Measurements from ENCODE around the gene PARVA. TPM values are rescaled to one million over a fixed set of nuclear protein-coding genes. Genes with fewer than 3 reads are reported as not detected.

PARVA gene
- total RNA-seq, 4 donors from 2014 or later: 10.0 to 25.0 (median 14.2) TPM

DNA sequence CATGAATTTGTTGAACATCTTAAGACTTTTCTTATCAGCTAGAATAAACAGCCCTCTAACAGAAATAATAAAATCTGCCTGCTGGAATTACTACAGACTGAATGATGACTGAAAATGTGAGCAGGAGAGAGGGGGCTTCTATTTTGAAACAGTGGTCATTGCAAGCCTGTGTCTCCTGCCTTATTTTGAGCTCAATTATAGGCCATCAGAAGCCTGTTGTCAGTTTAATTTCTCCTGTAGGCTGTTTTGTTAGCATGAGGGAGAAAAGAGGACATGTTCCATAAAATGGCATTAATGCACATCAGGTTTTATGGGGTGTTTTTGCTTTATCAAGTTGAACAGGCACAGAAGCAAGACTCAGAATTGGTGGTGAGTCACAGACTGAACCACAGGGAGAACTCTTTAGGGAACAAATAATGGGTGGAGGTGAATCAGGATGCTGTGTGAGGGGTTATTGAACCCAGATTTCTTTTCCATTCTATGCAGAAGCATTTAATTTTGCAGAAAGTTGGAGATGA, 129.1 kb downstream of the PARVA start:
- DNase-seq (ENCODE audit: low spot score in 2 of 2): no peak
- intact Hi-C loops (cut with DNase I; ENCODE audit: low total_unique reads): no loop called here
- H3K4me3 ChIP-seq (ENCODE audit: low read depth, poor library complexity, severe bottlenecking): no peak overlapping the region
- TF ChIP-seq, protein P1, sequence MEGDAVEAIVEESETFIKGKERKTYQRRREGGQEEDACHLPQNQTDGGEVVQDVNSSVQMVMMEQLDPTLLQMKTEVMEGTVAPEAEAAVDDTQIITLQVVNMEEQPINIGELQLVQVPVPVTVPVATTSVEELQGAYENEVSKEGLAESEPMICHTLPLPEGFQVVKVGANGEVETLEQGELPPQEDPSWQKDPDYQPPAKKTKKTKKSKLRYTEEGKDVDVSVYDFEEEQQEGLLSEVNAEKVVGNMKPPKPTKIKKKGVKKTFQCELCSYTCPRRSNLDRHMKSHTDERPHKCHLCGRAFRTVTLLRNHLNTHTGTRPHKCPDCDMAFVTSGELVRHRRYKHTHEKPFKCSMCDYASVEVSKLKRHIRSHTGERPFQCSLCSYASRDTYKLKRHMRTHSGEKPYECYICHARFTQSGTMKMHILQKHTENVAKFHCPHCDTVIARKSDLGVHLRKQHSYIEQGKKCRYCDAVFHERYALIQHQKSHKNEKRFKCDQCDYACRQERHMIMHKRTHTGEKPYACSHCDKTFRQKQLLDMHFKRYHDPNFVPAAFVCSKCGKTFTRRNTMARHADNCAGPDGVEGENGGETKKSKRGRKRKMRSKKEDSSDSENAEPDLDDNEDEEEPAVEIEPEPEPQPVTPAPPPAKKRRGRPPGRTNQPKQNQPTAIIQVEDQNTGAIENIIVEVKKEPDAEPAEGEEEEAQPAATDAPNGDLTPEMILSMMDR (IDR thresholded peaks at IDR 0.05): no peak
- no peak for TF ChIP-seq POLR2A (IDR thresholded peaks at IDR 0.05)

DNA sequence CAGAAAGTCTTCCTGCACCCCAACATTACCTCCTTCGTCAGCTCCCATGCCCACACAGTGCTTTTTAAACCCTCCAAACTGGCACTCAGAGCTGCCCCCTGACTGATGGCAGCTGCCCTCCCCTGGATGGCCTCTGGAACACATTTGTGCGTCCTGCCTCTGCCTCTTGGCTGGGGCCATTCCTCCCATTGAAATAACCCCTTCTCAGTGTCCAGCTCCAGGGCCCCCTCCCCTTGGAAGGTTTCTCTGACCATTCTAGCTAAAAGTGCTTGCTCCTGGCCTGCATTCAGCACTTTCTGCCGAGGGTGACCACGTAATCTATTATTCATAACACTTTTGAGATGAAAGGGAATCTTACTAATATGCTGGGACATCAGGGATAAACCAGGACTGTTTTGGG, 130.0 kb downstream of the PARVA start:
- intact Hi-C loops (cut with DNase I; ENCODE audit: low total_unique reads): no loop called here
- WGBS, 2 donors: 80 to 90% methylated on average over 4 of the region's 4 CpGs
- TF ChIP-seq POLR2A (IDR thresholded peaks at IDR 0.05): no peak
- TF ChIP-seq, protein P1 (IDR thresholded peaks at IDR 0.05): no peak
- H3K4me3 ChIP-seq (ENCODE audit: low read depth, poor library complexity, severe bottlenecking): no peak overlapping the region
- DNase-seq (ENCODE audit: low spot score in 2 of 2): no peak

DNA sequence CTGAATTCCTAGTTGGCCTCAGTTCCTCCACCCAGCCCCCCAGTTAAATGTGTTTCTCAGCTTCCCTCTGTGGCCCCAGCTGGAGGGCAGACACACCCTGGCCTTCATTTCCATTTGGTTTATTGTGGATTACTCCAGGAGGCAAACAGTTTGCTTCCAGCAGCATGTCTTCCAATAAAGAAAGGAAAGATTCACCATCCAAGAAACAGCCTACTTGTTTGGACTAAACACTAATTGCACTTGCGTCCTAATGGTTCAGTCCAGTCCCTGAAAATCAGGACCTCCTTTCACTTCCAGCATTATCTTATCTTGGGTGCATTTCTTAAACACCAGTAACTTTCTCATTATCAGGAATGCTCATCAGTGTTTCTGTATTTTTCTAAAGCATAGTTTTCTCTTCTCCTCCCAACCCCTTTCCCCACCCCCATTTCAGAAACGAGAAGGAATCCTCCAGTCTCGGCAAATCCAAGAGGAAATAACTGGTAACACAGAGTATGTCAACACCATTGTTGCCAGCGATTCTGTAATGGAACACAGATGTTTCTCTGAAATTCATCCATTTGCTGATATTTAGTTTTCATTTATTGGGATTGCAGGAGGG, 130.9 kb downstream of the PARVA start:
- no peak overlapping the region for H3K4me3 ChIP-seq (ENCODE audit: low read depth, poor library complexity, severe bottlenecking)
- peak in 1 of 2 donors; percentile 31 for DNase-seq (ENCODE audit: low spot score in 2 of 2)
- intact Hi-C loops (cut with DNase I; ENCODE audit: low total_unique reads): no loop called here
- TF ChIP-seq, protein P1 (IDR thresholded peaks at IDR 0.05): no peak
- TF ChIP-seq POLR2A (IDR thresholded peaks at IDR 0.05): no peak
- WGBS, 2 donors: 44 to 45% methylated on average over 4 of the region's 4 CpGs

DNA sequence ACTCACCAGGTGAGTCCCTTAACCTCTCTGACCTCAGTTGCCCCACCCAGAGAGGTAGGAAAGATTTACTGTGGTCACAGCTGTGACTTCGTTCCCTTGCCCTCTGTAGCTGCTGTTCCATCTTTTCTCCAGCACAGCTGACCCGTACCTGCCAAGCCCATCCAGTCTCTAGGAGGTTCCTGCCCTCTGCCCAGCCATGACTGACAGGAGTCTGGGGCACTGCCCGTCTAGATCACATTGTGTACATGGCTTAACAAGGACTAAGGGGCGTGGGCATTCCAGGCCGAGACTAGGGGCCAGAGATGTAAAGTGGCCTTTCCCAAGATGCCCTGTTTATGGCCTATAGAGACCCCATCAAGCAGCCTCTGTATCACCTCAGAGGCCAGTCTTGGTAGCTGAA, 132.0 kb downstream of the PARVA start:
- 95 to 96% methylated on average over 5 of the region's 5 CpGs for WGBS, 2 donors
- DNase-seq (ENCODE audit: low spot score in 2 of 2): no peak
- H3K4me3 ChIP-seq (ENCODE audit: low read depth, poor library complexity, severe bottlenecking): no peak overlapping the region
- intact Hi-C loops (cut with DNase I; ENCODE audit: low total_unique reads): no loop called here
- TF ChIP-seq POLR2A (IDR thresholded peaks at IDR 0.05): no peak

DNA sequence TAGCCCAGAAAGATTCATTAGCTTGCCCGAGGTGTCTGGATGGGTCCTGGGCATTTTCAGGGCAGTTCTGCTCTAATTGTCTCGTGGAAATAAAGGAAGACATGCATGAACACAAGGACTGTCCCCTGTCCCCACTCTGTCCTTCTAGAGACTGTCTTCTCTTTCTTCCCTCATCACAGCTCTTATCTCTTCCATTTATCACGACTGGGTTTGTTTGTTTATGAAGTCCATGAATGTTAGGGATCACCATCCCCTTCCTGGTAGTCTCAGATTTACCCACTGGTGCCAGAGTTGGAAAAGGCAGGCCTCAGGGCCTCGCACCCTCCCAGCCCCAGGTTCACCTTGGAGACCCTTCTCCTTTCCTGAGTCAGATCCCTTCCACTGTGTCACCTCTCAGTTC, 134.8 kb downstream of the PARVA start:
- 87 to 89% methylated on average over 4 of the region's 4 CpGs for WGBS, 2 donors
- TF ChIP-seq, protein P1 (IDR thresholded peaks at IDR 0.05): no peak
- TF ChIP-seq POLR2A (IDR thresholded peaks at IDR 0.05): no peak
- no peak for DNase-seq (ENCODE audit: low spot score in 2 of 2)
- intact Hi-C loops (cut with DNase I; ENCODE audit: low total_unique reads): no loop called here
- no peak overlapping the region for H3K4me3 ChIP-seq (ENCODE audit: low read depth, poor library complexity, severe bottlenecking)

DNA sequence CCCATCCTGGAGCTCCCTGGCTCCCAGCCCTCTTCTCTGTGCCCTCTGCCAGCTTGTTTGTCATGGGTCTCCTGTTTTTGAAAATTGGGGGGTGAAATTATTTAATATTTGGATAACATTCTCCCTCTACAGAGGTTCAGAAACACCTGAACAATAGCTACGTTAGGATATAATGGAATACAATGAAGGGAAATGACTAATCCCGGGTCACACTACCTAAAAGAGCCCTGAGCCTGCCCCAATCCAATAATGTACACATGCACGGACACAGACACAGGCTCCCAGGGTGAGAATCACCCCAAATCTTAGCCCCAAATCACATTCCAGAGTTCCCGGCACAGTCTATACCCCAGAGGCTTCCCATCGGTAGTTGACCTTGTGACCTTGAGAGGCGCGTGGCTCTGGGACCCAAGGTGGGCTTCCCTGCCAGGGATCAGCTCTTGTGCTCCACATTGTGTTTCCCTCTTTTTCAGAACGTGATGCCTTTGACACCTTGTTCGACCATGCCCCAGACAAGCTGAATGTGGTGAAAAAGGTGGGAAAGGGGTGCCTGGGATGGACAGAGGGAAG, 135.5 kb downstream of the PARVA start:
- 77 to 82% methylated on average over 9 of the region's 9 CpGs for WGBS, 2 donors
- no peak overlapping the region for H3K4me3 ChIP-seq (ENCODE audit: low read depth, poor library complexity, severe bottlenecking)
- intact Hi-C loops (cut with DNase I; ENCODE audit: low total_unique reads): no loop called here
- TF ChIP-seq, protein P1 (IDR thresholded peaks at IDR 0.05): no peak
- TF ChIP-seq POLR2A (IDR thresholded peaks at IDR 0.05): no peak
- DNase-seq (ENCODE audit: low spot score in 2 of 2): no peak

Measured in lower leg skin (tissue), 4 donors.